Panc1 (cell line): ENCODE measurements around the gene ECHDC3. TPM values are rescaled to one million over a fixed set of nuclear protein-coding genes. Genes with fewer than 3 reads are reported as not detected.

Experiments
- ATAC-seq: fragments of 200-7000 bp; cut with Tn5 transposase; 2 replicates; pipeline ENCODE4 v1.9.1; 2020; ENCODE audit warnings: mild to moderate bottlenecking, moderate library complexity
- BruUV-seq: library from RNA; stranded (reverse); fragments of 400-500 nt; replicated peaks from 2 replicates; lab custom pipeline; 2021; lab: Mats Ljungman, UMichigan
- CTCF ChIA-PET: fragments of 300-600 bp; sonication (Branson Sonifier 250); formaldehyde crosslinking; loops from one replicate; lab custom pipeline; 2022; ENCODE audit warnings: antibody characterized with exemption; lab: Charles Lee
- POLR2A ChIA-PET: fragments of 300-600 bp; sonication (Branson Sonifier 250); formaldehyde crosslinking; loops from one replicate; lab custom pipeline; 2022; ENCODE audit warnings: antibody characterized with exemption; lab: Charles Lee
- DNase-seq: peaks from one replicate; pipeline ENCODE4 v3.0.0-alpha.2; 2010; ENCODE audit warnings: low read depth, low spot score
- H3K27ac ChIP-seq: 2 replicates; pipeline ENCODE4 v1.5.1; 2011; ENCODE audit warnings: mild to moderate bottlenecking, low read length, inconsistent platforms
- H3K27me3 ChIP-seq: fragments of 200-500 bp; sonication (Bioruptor generic); 2 replicates; pipeline ENCODE4 v1.6.0; 2014; ENCODE audit warnings: low read length, inconsistent platforms; ENCODE audit not compliant: control insufficient read depth, insufficient read depth
- H3K36me3 ChIP-seq: fragments of 200-500 bp; sonication (Bioruptor generic); 2 replicates; pipeline ENCODE4 v1.5.1; 2014; ENCODE audit warnings: inconsistent platforms, mild to moderate bottlenecking, low read length, moderate library complexity; ENCODE audit not compliant: control insufficient read depth, insufficient read depth
- H3K4me1 ChIP-seq: 2 replicates; pipeline ENCODE4 v1.5.1; 2011; ENCODE audit warnings: inconsistent platforms, mild to moderate bottlenecking, low read length, moderate library complexity; ENCODE audit not compliant: control insufficient read depth, insufficient read depth
- H3K4me3 ChIP-seq, 2 experiments: 2 replicates each; pipeline ENCODE4 v1.5.1; 2011 to 2012; ENCODE audit warnings: low read depth in 2 of 2, low read length in 2 of 2, mild to moderate bottlenecking in 2 of 2, inconsistent platforms in 1 of 2, moderate library complexity in 1 of 2
- H3K9me3 ChIP-seq: fragments of 200-500 bp; sonication (Bioruptor generic); 2 replicates; pipeline ENCODE4 v1.5.1; 2014; ENCODE audit warnings: low read depth, mild to moderate bottlenecking, inconsistent platforms, low read length, moderate library complexity; ENCODE audit not compliant: control insufficient read depth, insufficient read depth
- CTCF ChIP-seq: fragments of 450-650 bp; IDR thresholded peaks from 2 replicates; pipeline ENCODE4 v1.5.1; 2017; ENCODE audit warnings: mild to moderate bottlenecking
- POLR2AphosphoS5 ChIP-seq: IDR thresholded peaks from 2 replicates; pipeline ENCODE4 v1.6.1; 2012; ENCODE audit warnings: mild to moderate bottlenecking, low read depth, low read length, moderate library complexity
- SIN3A ChIP-seq: IDR thresholded peaks from 2 replicates; pipeline ENCODE4 v1.6.1; 2012; ENCODE audit warnings: low read depth, mild to moderate bottlenecking, low read length, moderate library complexity, borderline replicate concordance; ENCODE audit not compliant: insufficient read depth
- TCF7L2 ChIP-seq: IDR thresholded peaks from 2 replicates; pipeline ENCODE4 v1.6.1; 2011; ENCODE audit warnings: mild to moderate bottlenecking, low read depth, low read length, inconsistent platforms
- in situ Hi-C: cut with HindIII; loops from 2 replicates; pipeline ENCODE4 v1.10.0; 2016; ENCODE audit warnings: low sequenced_read_pairs, low pct_unique_long_range_greater_than_20kb
- intact Hi-C: fragments of 100-400 bp; cut with micrococcal nuclease; formaldehyde crosslinking; loops from one replicate; pipeline ENCODE4 v1.10.0; 2022; ENCODE audit not compliant: unreplicated experiment
- total RNA-seq: library from RNA; stranded (reverse); gene quantifications from one replicate; pipeline ENCODE4 v1.2.1, GENCODE V29; 2021; ENCODE audit not compliant: unreplicated experiment
- TF ChIP-seq, protein P1 (sequence below), 2 experiments: IDR thresholded peaks; 2 replicates each; pipeline ENCODE4 v1.6.1; 2011 to 2012; ENCODE audit warnings: low read depth in 2 of 2, control low read depth in 1 of 2, low read length in 1 of 2, mild to moderate bottlenecking in 1 of 2, moderate library complexity in 1 of 2; ENCODE audit not compliant: insufficient read depth in 1 of 2

ECHDC3 gene
- total RNA-seq, 1 experiment from 2014 or later, result 5.8 TPM

DNA sequence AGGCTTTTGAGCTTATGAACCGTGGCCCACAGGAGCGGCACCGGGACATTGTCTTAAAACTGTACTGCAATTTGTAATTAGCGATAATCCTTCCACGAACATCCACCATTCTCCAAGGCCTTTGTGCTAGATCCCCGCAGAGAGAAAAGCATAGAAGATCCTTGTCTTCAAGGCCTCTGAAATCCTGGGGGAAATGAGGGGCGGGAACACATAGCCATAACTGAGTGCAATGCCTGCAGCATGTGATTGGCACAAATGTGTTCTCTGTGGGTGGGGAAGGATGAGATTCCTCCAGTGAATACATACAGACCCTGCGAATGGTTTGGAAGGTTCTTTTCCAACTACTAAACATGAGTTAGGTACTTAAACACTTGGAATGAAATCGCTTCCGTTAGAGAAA lies 55.1 kb downstream of the ECHDC3 start:
- no TSS peak for BruUV-seq
- Histone ChIP-seq H3K4me3 (no peak overlapping the region), H3K9me3 (no peaks in the 10 kb centered on the region), H3K36me3 (no peaks in the 10 kb centered on the region), H3K27ac (no peak overlapping the region), H3K4me1 (no peaks in the 10 kb centered on the region), H3K27me3 (no peaks in the 10 kb centered on the region)
- CTCF ChIA-PET, result interaction anchor here (0.6 to 1.8 kb wide), 2 partner anchors 14 to 44 kb away, joined by 4 to 5 read pairs; no protein-coding TSS in a partner anchor
- intact Hi-C loops, result no loop called here
- DNase-seq, result no peak
- TF ChIP-seq CTCF (no peak), POLR2AphosphoS5 (no peak), TCF7L2 (no peak), SIN3A (no peak)
- TF ChIP-seq, protein P1, sequence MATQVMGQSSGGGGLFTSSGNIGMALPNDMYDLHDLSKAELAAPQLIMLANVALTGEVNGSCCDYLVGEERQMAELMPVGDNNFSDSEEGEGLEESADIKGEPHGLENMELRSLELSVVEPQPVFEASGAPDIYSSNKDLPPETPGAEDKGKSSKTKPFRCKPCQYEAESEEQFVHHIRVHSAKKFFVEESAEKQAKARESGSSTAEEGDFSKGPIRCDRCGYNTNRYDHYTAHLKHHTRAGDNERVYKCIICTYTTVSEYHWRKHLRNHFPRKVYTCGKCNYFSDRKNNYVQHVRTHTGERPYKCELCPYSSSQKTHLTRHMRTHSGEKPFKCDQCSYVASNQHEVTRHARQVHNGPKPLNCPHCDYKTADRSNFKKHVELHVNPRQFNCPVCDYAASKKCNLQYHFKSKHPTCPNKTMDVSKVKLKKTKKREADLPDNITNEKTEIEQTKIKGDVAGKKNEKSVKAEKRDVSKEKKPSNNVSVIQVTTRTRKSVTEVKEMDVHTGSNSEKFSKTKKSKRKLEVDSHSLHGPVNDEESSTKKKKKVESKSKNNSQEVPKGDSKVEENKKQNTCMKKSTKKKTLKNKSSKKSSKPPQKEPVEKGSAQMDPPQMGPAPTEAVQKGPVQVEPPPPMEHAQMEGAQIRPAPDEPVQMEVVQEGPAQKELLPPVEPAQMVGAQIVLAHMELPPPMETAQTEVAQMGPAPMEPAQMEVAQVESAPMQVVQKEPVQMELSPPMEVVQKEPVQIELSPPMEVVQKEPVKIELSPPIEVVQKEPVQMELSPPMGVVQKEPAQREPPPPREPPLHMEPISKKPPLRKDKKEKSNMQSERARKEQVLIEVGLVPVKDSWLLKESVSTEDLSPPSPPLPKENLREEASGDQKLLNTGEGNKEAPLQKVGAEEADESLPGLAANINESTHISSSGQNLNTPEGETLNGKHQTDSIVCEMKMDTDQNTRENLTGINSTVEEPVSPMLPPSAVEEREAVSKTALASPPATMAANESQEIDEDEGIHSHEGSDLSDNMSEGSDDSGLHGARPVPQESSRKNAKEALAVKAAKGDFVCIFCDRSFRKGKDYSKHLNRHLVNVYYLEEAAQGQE (IDR thresholded peaks at IDR 0.05; ENCODE audit: insufficient read depth in 1 of 2, low read depth in 2 of 2, low read length in 1 of 2), result no peak
- POLR2A ChIA-PET, result no interaction called here
- no peak for ATAC-seq
- in situ Hi-C loops, result no loop called here

- POLR2A ChIA-PET, result no interaction called here
- DNase-seq, result no peak
- no peaks in the 10 kb centered on the region for H3K36me3 ChIP-seq
- H3K9me3 ChIP-seq, result no peaks in the 10 kb centered on the region
- intact Hi-C loops (no loop called here), in situ Hi-C loops (no loop called here)
- no TSS peak for BruUV-seq
- no peak overlapping the region for H3K4me3 ChIP-seq
- no peaks in the 10 kb centered on the region for H3K27me3 ChIP-seq
- ATAC-seq, result no peak
- H3K27ac ChIP-seq, result no peak overlapping the region
- TF ChIP-seq POLR2AphosphoS5 (no peak), SIN3A (no peak), TCF7L2 (no peak)
- TF ChIP-seq, protein P1 (IDR thresholded peaks at IDR 0.05; ENCODE audit: insufficient read depth in 1 of 2, low read depth in 2 of 2, low read length in 1 of 2), result no peak
- CTCF ChIA-PET, result no interaction called here
- H3K4me1 ChIP-seq, result no peaks in the 10 kb centered on the region
Observed at GRCh38 chr10:11797847-11798633, 55.9 kb downstream of the ECHDC3 start.
